PC-9 (cell line): ENCODE data around the gene ZNF488. TPM values are rescaled to one million over a fixed set of nuclear protein-coding genes. Genes with fewer than 3 reads are reported as not detected.

Source experiments
- BruUV-seq: library from RNA; stranded (reverse); fragments of 400-500 nt; replicated peaks from 2 replicates; lab custom pipeline; 2021; lab: Mats Ljungman, UMichigan
- CTCF ChIA-PET: fragments of 300-600 bp; sonication (Branson Sonifier 250); formaldehyde crosslinking; loops from one replicate; lab custom pipeline; 2022; ENCODE audit warnings: antibody characterized with exemption; lab: Charles Lee
- POLR2A ChIA-PET: fragments of 300-600 bp; sonication (Branson Sonifier 250); formaldehyde crosslinking; loops from one replicate; lab custom pipeline; 2022; ENCODE audit warnings: antibody characterized with exemption; ENCODE audit not compliant: unreplicated experiment; lab: Charles Lee
- DNase-seq, 2 experiments: peaks; one replicate each; pipeline versions ENCODE4 v3.0.0 to v3.0.0-alpha.2; 2015 to 2022; ENCODE audit warnings: mixed read lengths in 1 of 2
- H2AFZ ChIP-seq: fragments of 200-600 bp; sonication (generic); 2 replicates; pipeline ENCODE4 v1.8.1; 2017; ENCODE audit warnings: antibody characterized with exemption
- H3F3A ChIP-seq: fragments of 200-600 bp; sonication (generic); 2 replicates; pipeline ENCODE4 v1.8.1; 2017; ENCODE audit warnings: antibody characterized with exemption, mild to moderate bottlenecking, low read depth; ENCODE audit not compliant: insufficient read depth
- H3K27ac ChIP-seq: fragments of 200-600 bp; sonication (generic); 2 replicates; pipeline ENCODE4 v1.6.1; 2016; ENCODE audit warnings: mixed run types
- H3K27me3 ChIP-seq: fragments of 200-600 bp; sonication (generic); 2 replicates; pipeline ENCODE4 v1.6.1; 2016; ENCODE audit warnings: low read depth, mixed run types; ENCODE audit not compliant: insufficient read depth
- H3K36me3 ChIP-seq: fragments of 200-600 bp; sonication (generic); 2 replicates; pipeline ENCODE4 v1.6.1; 2016; ENCODE audit warnings: low read depth, mixed run types
- H3K4me1 ChIP-seq: fragments of 200-600 bp; sonication (generic); replicated peaks from 2 replicates; pipeline ENCODE4 v1.6.1; 2016; ENCODE audit warnings: mixed run types; ENCODE audit not compliant: insufficient read depth
- H3K4me2 ChIP-seq: fragments of 200-600 bp; sonication (generic); 2 replicates; pipeline ENCODE4 v1.6.1; 2017; ENCODE audit warnings: mixed run types
- H3K4me3 ChIP-seq: fragments of 200-600 bp; sonication (generic); 2 replicates; pipeline ENCODE4 v1.6.1; 2016; ENCODE audit warnings: mixed run types
- H3K79me2 ChIP-seq: fragments of 200-600 bp; sonication (generic); 2 replicates; pipeline ENCODE4 v1.6.1; 2017; ENCODE audit warnings: low read depth, mixed run types
- H3K9me2 ChIP-seq: fragments of 200-600 bp; sonication (generic); 2 replicates; pipeline ENCODE4 v1.8.1; 2017; ENCODE audit warnings: mild to moderate bottlenecking; ENCODE audit not compliant: insufficient read depth
- H3K9me3 ChIP-seq: fragments of 200-600 bp; sonication (generic); 2 replicates; pipeline ENCODE4 v1.8.1; 2016; ENCODE audit warnings: low read depth; ENCODE audit not compliant: insufficient read depth
- H4K20me1 ChIP-seq: fragments of 200-600 bp; sonication (generic); 2 replicates; pipeline ENCODE4 v1.8.1; 2017; ENCODE audit not compliant: insufficient read depth
- EZH2 ChIP-seq: fragments of 200-600 bp; sonication (generic); IDR thresholded peaks from 2 replicates; pipeline ENCODE4 v1.8.0; 2017; ENCODE audit warnings: antibody characterized with exemption, low read depth
- intact Hi-C: fragments of 100-400 bp; cut with micrococcal nuclease; formaldehyde crosslinking; loops from one replicate; pipeline ENCODE4 v1.10.0; 2022; ENCODE audit not compliant: unreplicated experiment
- total RNA-seq: library from RNA; stranded (reverse); gene quantifications from 2 replicates; pipeline ENCODE4 v1.2.3, GENCODE V29; 2021
- TF ChIP-seq, protein P1 (sequence below): fragments of 200-600 bp; sonication (generic); conservative IDR thresholded peaks from 2 replicates; pipeline ENCODE4 v1.6.1; 2017; ENCODE audit warnings: mixed run types, antibody characterized with exemption, mild to moderate bottlenecking, moderate library complexity

ZNF488 gene
- total RNA-seq, 1 experiment from 2014 or later = 18.1 TPM

- ChIA-PET POLR2A (no interaction called here), CTCF (no interaction called here)
- Histone ChIP-seq H3K4me3 (no peak overlapping the region), H3K79me2 (no peaks in the 10 kb centered on the region), H3K4me1 (0 out of 2 replicates have a peak, but pooled peaks cover 6% of the 10 kb centered on the region), H3K27me3 (no peaks in the 10 kb centered on the region), H3K9me3 (no peaks in the 10 kb centered on the region), H3K4me2 (no peak overlapping the region), H2AFZ (no peak overlapping the region), H3K27ac (no peak overlapping the region), H3K9me2 (no peaks in the 10 kb centered on the region), H4K20me1 (no peaks in the 10 kb centered on the region), H3K36me3 (no peaks in the 10 kb centered on the region), H3F3A (no peaks in the 10 kb centered on the region)
- no peak for TF ChIP-seq EZH2
- TF ChIP-seq, protein P1, sequence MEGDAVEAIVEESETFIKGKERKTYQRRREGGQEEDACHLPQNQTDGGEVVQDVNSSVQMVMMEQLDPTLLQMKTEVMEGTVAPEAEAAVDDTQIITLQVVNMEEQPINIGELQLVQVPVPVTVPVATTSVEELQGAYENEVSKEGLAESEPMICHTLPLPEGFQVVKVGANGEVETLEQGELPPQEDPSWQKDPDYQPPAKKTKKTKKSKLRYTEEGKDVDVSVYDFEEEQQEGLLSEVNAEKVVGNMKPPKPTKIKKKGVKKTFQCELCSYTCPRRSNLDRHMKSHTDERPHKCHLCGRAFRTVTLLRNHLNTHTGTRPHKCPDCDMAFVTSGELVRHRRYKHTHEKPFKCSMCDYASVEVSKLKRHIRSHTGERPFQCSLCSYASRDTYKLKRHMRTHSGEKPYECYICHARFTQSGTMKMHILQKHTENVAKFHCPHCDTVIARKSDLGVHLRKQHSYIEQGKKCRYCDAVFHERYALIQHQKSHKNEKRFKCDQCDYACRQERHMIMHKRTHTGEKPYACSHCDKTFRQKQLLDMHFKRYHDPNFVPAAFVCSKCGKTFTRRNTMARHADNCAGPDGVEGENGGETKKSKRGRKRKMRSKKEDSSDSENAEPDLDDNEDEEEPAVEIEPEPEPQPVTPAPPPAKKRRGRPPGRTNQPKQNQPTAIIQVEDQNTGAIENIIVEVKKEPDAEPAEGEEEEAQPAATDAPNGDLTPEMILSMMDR = no peak
- DNase-seq = no peak
- intact Hi-C loops = no loop called here
- no TSS peak for BruUV-seq
These were observed 33.1 kb downstream of the ZNF488 start for GRCh38 chr10:47350671-47351640.

GRCh38 chr10:47349941-47350371 lies 34.1 kb downstream of the ZNF488 start:
- Histone ChIP-seq H3K27me3 (no peaks in the 10 kb centered on the region), H3K9me3 (no peaks in the 10 kb centered on the region), H3K4me3 (no peak overlapping the region), H3K79me2 (no peaks in the 10 kb centered on the region), H3K9me2 (no peaks in the 10 kb centered on the region), H2AFZ (no peak overlapping the region), H3K4me2 (no peak overlapping the region), H3K36me3 (no peaks in the 10 kb centered on the region), H3F3A (no peaks in the 10 kb centered on the region), H3K27ac (no peak overlapping the region), H3K4me1 (0 out of 2 replicates have a peak, but pooled peaks cover 6% of the 10 kb centered on the region), H4K20me1 (no peaks in the 10 kb centered on the region)
- intact Hi-C loops = no loop called here
- no TSS peak for BruUV-seq
- no peak for DNase-seq
- POLR2A ChIA-PET = no interaction called here
- CTCF ChIA-PET = no interaction called here
- no peak for TF ChIP-seq EZH2
- TF ChIP-seq, protein P1 = no peak

DNA sequence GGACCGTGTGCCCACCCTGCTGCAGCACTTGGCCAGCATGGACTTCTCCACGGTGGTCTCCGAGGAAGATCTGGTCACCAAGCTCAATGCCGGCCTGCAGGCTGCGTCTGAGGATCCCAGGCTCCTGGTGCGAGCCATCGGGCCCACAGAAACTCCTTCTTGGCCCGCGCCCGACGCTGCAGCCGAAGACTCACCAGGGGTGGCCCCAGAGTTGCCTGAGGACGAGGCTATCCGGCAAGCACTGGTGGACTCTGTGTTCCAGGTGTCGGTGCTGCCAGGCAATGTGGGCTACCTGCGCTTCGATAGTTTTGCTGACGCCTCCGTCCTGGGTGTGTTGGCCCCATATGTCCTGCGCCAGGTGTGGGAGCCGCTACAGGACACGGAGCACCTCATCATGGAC lies 34.6 kb downstream of the ZNF488 start:
- Histone ChIP-seq H3F3A (no peaks in the 10 kb centered on the region), H2AFZ (no peak overlapping the region), H3K9me2 (no peaks in the 10 kb centered on the region), H3K27me3 (no peaks in the 10 kb centered on the region), H3K27ac (no peak overlapping the region), H3K79me2 (no peaks in the 10 kb centered on the region), H4K20me1 (no peaks in the 10 kb centered on the region), H3K4me2 (no peak overlapping the region), H3K36me3 (no peaks in the 10 kb centered on the region), H3K4me1 (0 out of 2 replicates have a peak, but pooled peaks cover 6% of the 10 kb centered on the region), H3K4me3 (no peak overlapping the region), H3K9me3 (no peaks in the 10 kb centered on the region)
- TF ChIP-seq, protein P1 = no peak
- no peak for TF ChIP-seq EZH2
- DNase-seq = no peak
- ChIA-PET POLR2A (no interaction called here), CTCF (no interaction called here)
- BruUV-seq = no TSS peak
- intact Hi-C loops = no loop called here
